Keratinocyte (primary cell): Measurements from ENCODE around the gene ACTN4. TPM values are rescaled to one million over a fixed set of nuclear protein-coding genes. Genes with fewer than 3 reads are reported as not detected.
"Not testable (repeated sequence)": the region's sequence is repeated elsewhere in the genome, so short reads cannot be mapped to it uniquely, and the experiment has no call there.

ENCODE experiments used
- DNase-seq: peaks from one replicate; pipeline ENCODE4 v3.0.0-alpha.2; 2011; ENCODE audit warnings: low read depth, missing footprints, low spot score
- FAIRE-seq: peaks from 2 replicates; lab custom pipeline; 2011; peaks lifted over from hg19 to GRCh38; lab: Jason Lieb, UNC
- H2AFZ ChIP-seq: 2 replicates; pipeline ENCODE4 v1.6.0; 2012; ENCODE audit warnings: low read length, control low read depth, inconsistent platforms; ENCODE audit not compliant: control insufficient read depth
- H3K27ac ChIP-seq: 2 replicates; pipeline ENCODE4 v1.5.1; 2011; ENCODE audit warnings: low read length; ENCODE audit not compliant: control insufficient read depth, insufficient read depth
- H3K27me3 ChIP-seq: 3 replicates; pipeline ENCODE4 v1.6.0; 2011; ENCODE audit warnings: low read length; ENCODE audit not compliant: control insufficient read depth, insufficient read depth; ENCODE audit errors: extremely low read depth
- H3K36me3 ChIP-seq, 2 experiments: 2 replicates in 1 of 2; 3 replicates in 1 of 2; pipeline ENCODE4 v1.5.1; 2011; ENCODE audit warnings: low read length in 2 of 2, mild to moderate bottlenecking in 1 of 2; ENCODE audit not compliant: control insufficient read depth in 2 of 2, insufficient read depth in 2 of 2; ENCODE audit errors: extremely low read depth in 1 of 2
- H3K4me1 ChIP-seq: 3 replicates; pipeline ENCODE4 v1.5.1; 2011; ENCODE audit warnings: low read length; ENCODE audit not compliant: control insufficient read depth, insufficient read depth; ENCODE audit errors: extremely low read depth
- H3K4me2 ChIP-seq: 3 replicates; pipeline ENCODE4 v1.6.0; 2011; ENCODE audit warnings: low read depth, low read length; ENCODE audit not compliant: control insufficient read depth, insufficient read depth; ENCODE audit errors: extremely low read depth
- H3K4me3 ChIP-seq, 3 experiments: fragments of 200-600 bp in 1 of 3; sonication (generic) in 1 of 3; 2 replicates in 2 of 3; 3 replicates in 1 of 3; pipeline ENCODE4 v1.5.1; 2011 to 2016; ENCODE audit warnings: low read length in 3 of 3, mild to moderate bottlenecking in 3 of 3, control low read depth in 2 of 3, inconsistent platforms in 1 of 3, low read depth in 1 of 3, mixed read lengths in 1 of 3, mixed run types in 1 of 3, moderate library complexity in 1 of 3; ENCODE audit not compliant: control insufficient read depth in 2 of 3, insufficient read depth in 2 of 3; ENCODE audit errors: extremely low read depth in 1 of 3
- H3K79me2 ChIP-seq: 2 replicates; pipeline ENCODE4 v1.6.0; 2012; ENCODE audit warnings: low read length; ENCODE audit not compliant: control insufficient read depth, insufficient read depth
- H3K9ac ChIP-seq: 3 replicates; pipeline ENCODE4 v1.6.0; 2011; ENCODE audit warnings: low read length; ENCODE audit not compliant: control insufficient read depth, insufficient read depth; ENCODE audit errors: extremely low read depth
- H3K9me1 ChIP-seq: 3 replicates; pipeline ENCODE4 v1.6.0; 2011; ENCODE audit warnings: low read length; ENCODE audit not compliant: control insufficient read depth, insufficient read depth; ENCODE audit errors: extremely low read depth
- H3K9me3 ChIP-seq: 2 replicates; pipeline ENCODE4 v1.5.1; 2012; ENCODE audit warnings: low read depth, low read length; ENCODE audit not compliant: control insufficient read depth
- H4K20me1 ChIP-seq: 3 replicates; pipeline ENCODE4 v1.6.0; 2011; ENCODE audit warnings: low read length; ENCODE audit not compliant: control insufficient read depth, insufficient read depth; ENCODE audit errors: extremely low read depth
- EZH2 ChIP-seq: IDR thresholded peaks from one replicate; pipeline ENCODE4 v1.6.1; 2012; ENCODE audit warnings: inconsistent platforms, mild to moderate bottlenecking, low read length, moderate library complexity
- dilution Hi-C: fragments of 300-500 bp; cut with MboI; formaldehyde crosslinking; loops from one replicate; pipeline ENCODE4 v1.7.0; 2020; ENCODE audit warnings: low sequenced_read_pairs; ENCODE audit not compliant: extremely low pct_ligation_motif_present
- polyA minus RNA-seq, 3 experiments: library from RNA; depleted of rRNA, polyadenylated mRNA; stranded (reverse); fragments of >200 nt; gene quantifications; 1 replicate in 1 of 3; 2 replicates in 1 of 3; 3 replicates in 1 of 3; pipeline ENCODE4 v1.2.3, GENCODE V29; 2011
- polyA plus RNA-seq, 5 experiments: library from polyadenylated mRNA; depleted of rRNA in 3 of 5; stranded (reverse) in 3 of 5; stranded (forward) in 1 of 5; unstranded in 1 of 5; fragments of >200 nt; gene quantifications; 1 replicate in 1 of 5; 2 replicates in 3 of 5; 3 replicates in 1 of 5; pipeline versions ENCODE4 v1.2.1 to v1.2.3, GENCODE V29; 2011 to 2012; ENCODE audit warnings: missing spikeins in 2 of 5, low read depth in 1 of 5, low replicate concordance in 1 of 5
- TF ChIP-seq, protein P1 (sequence below), 3 experiments: IDR thresholded peaks in 1 of 3; conservative IDR thresholded peaks in 1 of 3; optimal IDR thresholded peaks in 1 of 3; 2 replicates in 2 of 3; 3 replicates in 1 of 3; pipeline versions ENCODE3 to v1.5.1; 2011; ENCODE audit warnings: low read length in 3 of 3, mild to moderate bottlenecking in 3 of 3, moderate library complexity in 2 of 3, control low read depth in 1 of 3, inconsistent platforms in 1 of 3; ENCODE audit not compliant: insufficient read depth in 2 of 3; ENCODE audit errors: extremely low read depth in 1 of 3

ACTN4 gene
- polyA plus RNA-seq (463 to 720 TPM (median 526 TPM) in 3 replicates), polyA minus RNA-seq (417 to 1,584 TPM (median 501 TPM) in 3 replicates)
- polyA plus RNA-seq (2011; ENCODE audit: low read depth), result 762 TPM
- polyA plus RNA-seq (2011; cell fraction: cytosol; rRNA removed), result 452 and 468 TPM in 2 replicates
- 1,020 and 1,377 TPM in 2 replicates for polyA plus RNA-seq (2011; cell fraction: nucleus; rRNA removed)
- 537 and 1,150 TPM in 2 replicates for polyA plus RNA-seq (2012; ENCODE audit: low replicate concordance)
- polyA minus RNA-seq (2011; cell fraction: cytosol; rRNA and poly(A)+ RNA removed), result 376 TPM
- 400 and 697 TPM in 2 replicates for polyA minus RNA-seq (2011; cell fraction: nucleus; rRNA and poly(A)+ RNA removed)

DNA sequence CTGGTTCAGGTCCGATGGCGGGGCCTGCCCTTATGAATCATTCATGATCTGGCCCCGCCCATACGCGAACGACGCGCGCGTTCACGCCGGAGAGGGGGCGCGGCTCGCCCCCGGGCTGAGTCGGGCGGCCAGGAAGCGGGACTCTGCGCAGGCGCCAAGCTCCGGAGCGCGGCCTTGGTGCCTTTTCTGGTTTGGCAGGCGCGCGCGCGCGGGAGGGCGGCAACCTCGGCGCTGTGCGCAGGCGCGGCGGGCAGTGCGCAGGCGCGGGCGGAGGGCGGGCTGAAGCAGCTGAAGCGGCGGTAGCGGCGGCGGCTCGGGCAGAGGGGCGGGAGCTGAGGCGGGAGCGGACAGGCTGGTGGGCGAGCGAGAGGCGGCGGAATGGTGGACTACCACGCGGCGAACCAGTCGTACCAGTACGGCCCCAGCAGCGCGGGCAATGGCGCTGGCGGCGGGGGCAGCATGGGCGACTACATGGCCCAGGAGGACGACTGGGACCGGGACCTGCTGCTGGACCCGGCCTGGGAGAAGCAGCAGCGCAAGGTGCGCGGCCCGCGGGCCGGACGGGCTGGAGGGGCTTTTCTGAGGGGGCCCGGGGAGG lies at the start of gene ACTN4:
TSS of gene ACTN4 (plus strand) at position 282 of the 598 bp plus-strand sequence. CDS start at position 379, 97 bp downstream.
- H3K79me2 ChIP-seq, result peaks cover 50% of the 10 kb centered on the region
- FAIRE-seq, result no peak
- dilution Hi-C loops, result no loop called here

DNA sequence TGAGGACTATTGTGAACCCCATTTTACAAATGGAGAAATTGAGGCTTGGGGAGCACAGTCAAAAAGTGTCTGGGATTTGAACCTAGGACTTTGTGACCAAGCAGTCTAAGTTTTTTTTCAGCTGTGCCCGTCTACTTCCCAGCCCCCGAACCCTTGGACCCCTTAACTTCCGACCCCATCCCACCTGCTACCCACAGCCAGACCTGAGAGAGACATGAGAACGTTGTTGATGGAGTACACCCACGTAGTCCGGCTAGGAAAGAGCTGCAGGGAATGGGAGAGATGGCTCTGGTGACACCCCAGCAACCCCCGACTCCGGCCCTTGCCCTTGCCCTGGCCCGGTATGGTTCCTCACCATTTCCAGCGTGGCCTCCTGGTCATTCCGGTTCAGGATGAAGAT lies 47.7 kb upstream of the ACTN4 start:
- H3K4me3 ChIP-seq, result no peak overlapping the region
- no peaks in the 10 kb centered on the region for H4K20me1 ChIP-seq
- H3K4me2 ChIP-seq, result no peak overlapping the region
- peaks cover 5% of the 10 kb centered on the region for H3K27me3 ChIP-seq
- H3K36me3 ChIP-seq, result no peaks in the 10 kb centered on the region
- no peak overlapping the region for H3K27ac ChIP-seq
- H3K9ac ChIP-seq, result no peak overlapping the region
- dilution Hi-C loops, result no loop called here
- TF ChIP-seq, protein P1, sequence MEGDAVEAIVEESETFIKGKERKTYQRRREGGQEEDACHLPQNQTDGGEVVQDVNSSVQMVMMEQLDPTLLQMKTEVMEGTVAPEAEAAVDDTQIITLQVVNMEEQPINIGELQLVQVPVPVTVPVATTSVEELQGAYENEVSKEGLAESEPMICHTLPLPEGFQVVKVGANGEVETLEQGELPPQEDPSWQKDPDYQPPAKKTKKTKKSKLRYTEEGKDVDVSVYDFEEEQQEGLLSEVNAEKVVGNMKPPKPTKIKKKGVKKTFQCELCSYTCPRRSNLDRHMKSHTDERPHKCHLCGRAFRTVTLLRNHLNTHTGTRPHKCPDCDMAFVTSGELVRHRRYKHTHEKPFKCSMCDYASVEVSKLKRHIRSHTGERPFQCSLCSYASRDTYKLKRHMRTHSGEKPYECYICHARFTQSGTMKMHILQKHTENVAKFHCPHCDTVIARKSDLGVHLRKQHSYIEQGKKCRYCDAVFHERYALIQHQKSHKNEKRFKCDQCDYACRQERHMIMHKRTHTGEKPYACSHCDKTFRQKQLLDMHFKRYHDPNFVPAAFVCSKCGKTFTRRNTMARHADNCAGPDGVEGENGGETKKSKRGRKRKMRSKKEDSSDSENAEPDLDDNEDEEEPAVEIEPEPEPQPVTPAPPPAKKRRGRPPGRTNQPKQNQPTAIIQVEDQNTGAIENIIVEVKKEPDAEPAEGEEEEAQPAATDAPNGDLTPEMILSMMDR (optimal IDR thresholded peaks at IDR 0.05 in 1 of 3, IDR thresholded peaks at IDR 0.05 in 1 of 3, conservative IDR thresholded peaks at IDR 0.05 in 1 of 3; ENCODE audit: extremely low read depth in 1 of 3, insufficient read depth in 2 of 3, low read length in 3 of 3), result no peak
- no peak for TF ChIP-seq EZH2
- H3K9me1 ChIP-seq, result no peaks in the 10 kb centered on the region
- no peaks in the 10 kb centered on the region for H3K79me2 ChIP-seq
- FAIRE-seq (no peak), DNase-seq (no peak)
- no peak overlapping the region for H2AFZ ChIP-seq
- no peaks in the 10 kb centered on the region for H3K9me3 ChIP-seq
- H3K4me1 ChIP-seq, result no peaks in the 10 kb centered on the region

More for the DNA sequence above, at the start of gene ACTN4:
- Histone ChIP-seq H3K9ac (peak within 1 kb of the TSS; percentile 99), H2AFZ (peak within 1 kb of the TSS; percentile 49), H3K27me3 (no peaks in the 10 kb centered on the region), H3K27ac (peak within 1 kb of the TSS; percentile 98), H3K4me1 (peaks cover 24% of the 10 kb centered on the region), H3K36me3 (no peaks in the 10 kb centered on the region), H3K9me1 (no peaks in the 10 kb centered on the region), H3K4me3 (peak within 1 kb of the TSS; percentile 96 to 100 (median 98)), H3K9me3 (no peaks in the 10 kb centered on the region), H3K4me2 (peak within 1 kb of the TSS; percentile 71), H4K20me1 (peaks cover 9% of the 10 kb centered on the region)
- DNase-seq, result no peak
- no peak for TF ChIP-seq EZH2
- TF ChIP-seq, protein P1 (optimal IDR thresholded peaks at IDR 0.05 in 1 of 3, IDR thresholded peaks at IDR 0.05 in 1 of 3, conservative IDR thresholded peaks at IDR 0.05 in 1 of 3; ENCODE audit: extremely low read depth in 1 of 3, insufficient read depth in 2 of 3, low read length in 3 of 3), result no peak

DNA sequence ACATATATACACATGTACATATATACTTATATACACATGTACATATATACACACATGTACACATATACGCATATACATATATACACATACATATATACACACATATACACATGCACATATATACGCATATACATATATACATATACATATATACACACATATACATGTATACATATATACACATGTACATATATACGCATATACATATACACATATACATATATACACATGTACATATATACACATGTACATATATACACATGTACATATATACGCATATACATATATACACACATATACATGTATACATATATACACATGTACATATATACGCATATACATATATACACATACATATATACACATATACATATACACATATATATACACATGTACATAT lies 44.6 kb upstream of the ACTN4 start:
- DNase-seq, H3K9me3 ChIP-seq, H4K20me1 ChIP-seq, H3K36me3 ChIP-seq, H3K9me1 ChIP-seq, dilution Hi-C loops, H2AFZ ChIP-seq, H3K4me1 ChIP-seq, FAIRE-seq, H3K79me2 ChIP-seq, H3K9ac ChIP-seq, H3K27me3 ChIP-seq, H3K27ac ChIP-seq, H3K4me2 ChIP-seq, H3K4me3 ChIP-seq: not testable (repeated sequence)
